Astrocyte (in vitro differentiated cells and primary cell): ENCODE results near the gene F13A1. TPM values are rescaled to one million over a fixed set of nuclear protein-coding genes. Genes with fewer than 3 reads are reported as not detected.

Experiments used
- DNase-seq: peaks from one replicate; pipeline ENCODE4 v3.0.0-alpha.2; 2010; ENCODE audit warnings: low read depth
- FAIRE-seq: peaks from 2 replicates; lab custom pipeline; 2011; peaks lifted over from hg19 to GRCh38; lab: Jason Lieb, UNC
- H2AFZ ChIP-seq: 2 replicates; pipeline ENCODE4 v1.6.0; 2012; ENCODE audit warnings: low read depth, low read length, inconsistent platforms
- H3K27ac ChIP-seq: 2 replicates; pipeline ENCODE4 v1.5.1; 2011; ENCODE audit warnings: low read depth, low read length, inconsistent platforms
- H3K27me3 ChIP-seq: 2 replicates; pipeline ENCODE4 v1.6.0; 2011; ENCODE audit warnings: low read length, inconsistent platforms; ENCODE audit not compliant: insufficient read depth
- H3K36me3 ChIP-seq: 2 replicates; pipeline ENCODE4 v1.5.1; 2011; ENCODE audit warnings: low read length, inconsistent platforms; ENCODE audit not compliant: insufficient read depth
- H3K4me1 ChIP-seq: 2 replicates; pipeline ENCODE4 v1.5.1; 2011; ENCODE audit warnings: low read length, inconsistent platforms; ENCODE audit not compliant: insufficient read depth
- H3K4me2 ChIP-seq: 2 replicates; pipeline ENCODE4 v1.6.0; 2012; ENCODE audit warnings: low read length, inconsistent platforms
- H3K4me3 ChIP-seq: 2 replicates; pipeline ENCODE4 v1.5.1; 2011; ENCODE audit warnings: low read depth, mild to moderate bottlenecking, low read length, inconsistent platforms; ENCODE audit not compliant: insufficient read depth
- H3K79me2 ChIP-seq: 2 replicates; pipeline ENCODE4 v1.6.0; 2012; ENCODE audit warnings: mild to moderate bottlenecking, low read length, inconsistent platforms; ENCODE audit not compliant: insufficient read depth
- H3K9ac ChIP-seq: 2 replicates; pipeline ENCODE4 v1.6.0; 2012; ENCODE audit warnings: mild to moderate bottlenecking, low read length, inconsistent platforms
- H3K9me3 ChIP-seq: 2 replicates; pipeline ENCODE4 v1.5.1; 2012; ENCODE audit warnings: low read depth, mild to moderate bottlenecking, low read length, inconsistent platforms; ENCODE audit not compliant: insufficient read depth
- H4K20me1 ChIP-seq: 2 replicates; pipeline ENCODE4 v1.6.0; 2012; ENCODE audit warnings: low read length, inconsistent platforms; ENCODE audit not compliant: insufficient read depth
- H3K27ac Mint-ChIP-seq: one replicate; pipeline ENCODE4 v1.8.0; 2021; ENCODE audit warnings: mild to moderate bottlenecking, mixed read lengths; ENCODE audit not compliant: unreplicated experiment
- H3K27me3 Mint-ChIP-seq: one replicate; pipeline ENCODE4 v1.8.0; 2021; ENCODE audit warnings: low read depth, mixed read lengths; ENCODE audit not compliant: unreplicated experiment
- H3K36me3 Mint-ChIP-seq: one replicate; pipeline ENCODE4 v1.8.0; 2021; ENCODE audit warnings: low read depth, mixed read lengths; ENCODE audit not compliant: unreplicated experiment
- H3K4me1 Mint-ChIP-seq: one replicate; pipeline ENCODE4 v1.8.0; 2021; ENCODE audit warnings: low read depth, mixed read lengths; ENCODE audit not compliant: unreplicated experiment
- H3K4me3 Mint-ChIP-seq: one replicate; pipeline ENCODE4 v1.8.0; 2021; ENCODE audit warnings: mild to moderate bottlenecking, moderate library complexity, mixed read lengths; ENCODE audit not compliant: unreplicated experiment
- H3K9me3 Mint-ChIP-seq: one replicate; pipeline ENCODE4 v1.8.0; 2021; ENCODE audit warnings: mild to moderate bottlenecking, mixed read lengths; ENCODE audit not compliant: unreplicated experiment
- CTCF ChIP-seq: IDR thresholded peaks from 2 replicates; pipeline ENCODE4 v1.5.1; 2011; ENCODE audit warnings: low read depth, mild to moderate bottlenecking, inconsistent platforms, low read length, moderate library complexity; ENCODE audit not compliant: insufficient read depth
- EZH2 ChIP-seq: IDR thresholded peaks from 2 replicates; pipeline ENCODE4 v1.6.1; 2012; ENCODE audit warnings: mild to moderate bottlenecking, low read length, inconsistent platforms; ENCODE audit not compliant: insufficient read depth
- total RNA-seq: library from RNA; stranded (reverse); gene quantifications from 2 replicates; pipeline ENCODE4 v1.2.1, GENCODE V29; 2021

The F13A1 gene
- total RNA-seq, 1 donor from 2014 or later, result 10.1 TPM

GRCh38 chr6:6368040-6368683 is 47.7 kb upstream of the F13A1 start:
- H3K4me3 ChIP-seq, result no peak overlapping the region
- H3K27me3 ChIP-seq, result no peaks in the 10 kb centered on the region
- H3K79me2 ChIP-seq, result no peaks in the 10 kb centered on the region
- no peaks in the 10 kb centered on the region for H3K4me1 ChIP-seq
- H3K27ac ChIP-seq, result no peak overlapping the region
- Mint-ChIP-seq H3K4me1 (no peaks in the 10 kb centered on the region), H3K27me3 (peaks cover 10% of the 10 kb centered on the region), H3K9me3 (peaks cover 2% of the 10 kb centered on the region), H3K27ac (no peak overlapping the region), H3K36me3 (no peaks in the 10 kb centered on the region), H3K4me3 (no peak overlapping the region)
- TF ChIP-seq EZH2, result no peak
- no peak overlapping the region for H3K9ac ChIP-seq
- H3K4me2 ChIP-seq, result no peak overlapping the region
- H4K20me1 ChIP-seq, result no peaks in the 10 kb centered on the region
- H3K9me3 ChIP-seq, result no peaks in the 10 kb centered on the region
- FAIRE-seq (no peak), DNase-seq (no peak)
- no peaks in the 10 kb centered on the region for H3K36me3 ChIP-seq
- H2AFZ ChIP-seq, result no peak overlapping the region

GRCh38 chr6:6366803-6367202 is 46.3 kb upstream of the F13A1 start:
- no peak for DNase-seq
- Mint-ChIP-seq H3K36me3 (no peaks in the 10 kb centered on the region), H3K4me1 (peaks cover 1% of the 10 kb centered on the region), H3K27me3 (peaks cover 10% of the 10 kb centered on the region), H3K9me3 (peaks cover 2% of the 10 kb centered on the region), H3K4me3 (no peak overlapping the region), H3K27ac (no peak overlapping the region)
- Histone ChIP-seq H3K9ac (no peak overlapping the region), H3K9me3 (no peaks in the 10 kb centered on the region), H3K4me2 (no peak overlapping the region), H2AFZ (no peak overlapping the region), H3K27me3 (no peaks in the 10 kb centered on the region), H4K20me1 (no peaks in the 10 kb centered on the region), H3K79me2 (no peaks in the 10 kb centered on the region), H3K4me3 (no peak overlapping the region), H3K36me3 (no peaks in the 10 kb centered on the region), H3K4me1 (no peaks in the 10 kb centered on the region), H3K27ac (no peak overlapping the region)
- TF ChIP-seq CTCF, result no peak
- TF ChIP-seq EZH2, result no peak
- no peak for FAIRE-seq

- Histone ChIP-seq H2AFZ (no peak overlapping the region), H4K20me1 (no peaks in the 10 kb centered on the region), H3K4me3 (no peak overlapping the region), H3K9me3 (no peaks in the 10 kb centered on the region), H3K4me2 (no peak overlapping the region), H3K9ac (no peak overlapping the region), H3K4me1 (no peaks in the 10 kb centered on the region), H3K79me2 (no peaks in the 10 kb centered on the region), H3K27me3 (no peaks in the 10 kb centered on the region), H3K36me3 (no peaks in the 10 kb centered on the region), H3K27ac (no peak overlapping the region)
- Mint-ChIP-seq H3K27me3 (peaks cover 8% of the 10 kb centered on the region), H3K9me3 (no peaks in the 10 kb centered on the region), H3K4me1 (peaks cover 2% of the 10 kb centered on the region), H3K27ac (no peak overlapping the region), H3K36me3 (no peaks in the 10 kb centered on the region), H3K4me3 (no peak overlapping the region)
- no peak for TF ChIP-seq EZH2
- no peak for TF ChIP-seq CTCF
- FAIRE-seq (no peak), DNase-seq (no peak)
Observed at GRCh38 chr6:6365242-6365641, 44.8 kb upstream of the F13A1 start.
